HEK293 (cell line): ENCODE results near the gene MAPKAP1.
"Not testable (repeated sequence)": the region's sequence is repeated elsewhere in the genome, so short reads cannot be mapped to it uniquely, and the experiment has no call there.

Experiments used
- CTCF ChIA-PET: fragments of 350-600 bp; formaldehyde crosslinking; extraction: SDS; loops from one replicate; lab custom pipeline; 2021; ENCODE audit warnings: antibody characterized with exemption; lab: Yijun Ruan, JAX
- POLR2A ChIA-PET: fragments of 300-600 bp; formaldehyde crosslinking; extraction: SDS; loops from one replicate; lab custom pipeline; 2020; ENCODE audit warnings: antibody characterized with exemption, inconsistent platforms; lab: Yijun Ruan, JAX
- H3K27ac ChIP-seq: fragments of 200-500 bp; sonication (Bioruptor generic); 2 replicates; pipeline ENCODE4 v1.5.1; 2014; ENCODE audit warnings: low read depth, low read length, control low read depth, inconsistent platforms; ENCODE audit errors: extremely low read depth
- H3K36me3 ChIP-seq, 2 experiments: fragments of 200-500 bp in 1 of 2; sonication (Bioruptor generic) in 1 of 2; 1 replicate in 1 of 2; 2 replicates in 1 of 2; pipeline ENCODE4 v1.5.1; 2014 to 2017; ENCODE audit warnings: inconsistent platforms in 2 of 2, low read length in 2 of 2; ENCODE audit not compliant: control insufficient read depth in 2 of 2, insufficient read depth in 1 of 2
- H3K4me1 ChIP-seq: fragments of 200-500 bp; sonication (Bioruptor generic); 2 replicates; pipeline ENCODE4 v1.5.1; 2014; ENCODE audit warnings: mild to moderate bottlenecking, low read length, inconsistent platforms; ENCODE audit not compliant: control insufficient read depth, insufficient read depth
- H3K4me3 ChIP-seq: 2 replicates; pipeline ENCODE4 v1.5.1; 2011; ENCODE audit warnings: low read depth, mild to moderate bottlenecking, control low read depth, low read length, moderate library complexity
- H3K9me3 ChIP-seq: fragments of 200-500 bp; sonication (Bioruptor generic); 2 replicates; pipeline ENCODE4 v1.5.1; 2014; ENCODE audit warnings: low read depth, low read length, inconsistent platforms; ENCODE audit not compliant: control insufficient read depth, insufficient read depth
- SETDB1 ChIP-seq: IDR thresholded peaks from one replicate; pipeline ENCODE4 v1.6.1; 2017; ENCODE audit warnings: mild to moderate bottlenecking, low read length, moderate library complexity, mixed read lengths; ENCODE audit not compliant: insufficient read length
- ZNF626 ChIP-seq: fragments of 450-650 bp; sonication (Bioruptor Pico); formaldehyde crosslinking; IDR thresholded peaks from 2 replicates; pipeline ENCODE4 v1.5.1; 2018; ENCODE audit warnings: missing biosample characterization, missing genetic modification characterization, inconsistent platforms
- ZNF677 ChIP-seq: fragments of 450-650 bp; IDR thresholded peaks from 2 replicates; pipeline ENCODE4 v1.5.0; 2018; ENCODE audit warnings: missing biosample characterization, mild to moderate bottlenecking, missing genetic modification characterization, moderate library complexity
- TF ChIP-seq, protein P1 (sequence below): fragments of 450-650 bp; formaldehyde crosslinking; IDR thresholded peaks from 2 replicates; pipeline ENCODE4 v1.5.1; 2016; ENCODE audit warnings: missing biosample characterization, missing genetic modification characterization, low read depth
- TF ChIP-seq, protein P2 (sequence below): fragments of 450-650 bp; formaldehyde crosslinking; IDR thresholded peaks from 2 replicates; pipeline ENCODE4 v1.5.1; 2016; ENCODE audit warnings: missing biosample characterization, missing genetic modification characterization
- TF ChIP-seq, protein P3 (sequence below): fragments of 450-650 bp; formaldehyde crosslinking; IDR thresholded peaks from 2 replicates; pipeline ENCODE4 v1.5.1; 2016; ENCODE audit warnings: missing biosample characterization, missing genetic modification characterization
- TF ChIP-seq, protein P4 (sequence below): fragments of 450-650 bp; formaldehyde crosslinking; IDR thresholded peaks from 2 replicates; pipeline ENCODE4 v1.5.1; 2016; ENCODE audit warnings: missing biosample characterization, missing genetic modification characterization

MAPKAP1 gene

DNA sequence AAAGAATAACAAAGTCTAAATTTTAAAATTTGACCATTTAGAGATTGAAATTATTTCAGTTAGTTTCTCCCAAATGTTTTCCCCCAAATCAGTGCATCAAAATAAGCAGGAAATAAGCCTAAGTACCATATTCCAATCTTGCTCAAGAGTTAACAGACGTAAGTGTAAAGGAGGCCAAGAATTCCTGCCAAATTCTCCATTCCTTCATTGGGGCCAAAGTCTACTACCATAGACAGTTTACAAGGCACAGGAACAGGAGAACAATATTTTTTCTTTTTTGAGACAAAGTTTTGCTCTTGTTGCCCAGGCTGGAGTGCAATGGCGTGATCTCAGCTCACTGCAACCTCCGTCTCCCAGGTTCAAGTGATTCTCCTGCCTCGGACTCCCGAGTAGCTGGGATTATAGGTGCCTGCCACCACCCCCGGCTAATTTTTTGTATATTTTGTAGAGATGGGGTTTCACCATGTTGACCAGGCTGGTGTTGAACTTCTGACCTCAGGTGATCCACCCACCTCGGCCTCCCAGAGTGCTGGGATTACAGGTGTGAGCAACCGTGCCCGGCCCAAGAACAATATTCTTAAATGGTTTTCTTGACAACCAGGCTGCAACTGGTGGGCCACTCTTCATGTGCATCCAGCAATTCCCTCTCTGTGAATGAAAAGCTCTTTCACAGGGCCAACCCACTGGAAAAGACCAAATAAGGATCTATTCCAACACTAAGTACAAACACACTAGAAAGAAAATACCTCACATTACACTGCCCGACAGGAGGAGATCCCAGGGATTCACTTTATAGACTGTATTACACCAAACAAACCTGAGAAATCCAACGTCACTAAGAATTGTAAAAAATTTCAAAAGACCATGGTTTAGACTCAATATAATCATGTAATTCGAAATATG is 127.7 kb downstream of the MAPKAP1 start (continued):
- TF ChIP-seq, protein P1, sequence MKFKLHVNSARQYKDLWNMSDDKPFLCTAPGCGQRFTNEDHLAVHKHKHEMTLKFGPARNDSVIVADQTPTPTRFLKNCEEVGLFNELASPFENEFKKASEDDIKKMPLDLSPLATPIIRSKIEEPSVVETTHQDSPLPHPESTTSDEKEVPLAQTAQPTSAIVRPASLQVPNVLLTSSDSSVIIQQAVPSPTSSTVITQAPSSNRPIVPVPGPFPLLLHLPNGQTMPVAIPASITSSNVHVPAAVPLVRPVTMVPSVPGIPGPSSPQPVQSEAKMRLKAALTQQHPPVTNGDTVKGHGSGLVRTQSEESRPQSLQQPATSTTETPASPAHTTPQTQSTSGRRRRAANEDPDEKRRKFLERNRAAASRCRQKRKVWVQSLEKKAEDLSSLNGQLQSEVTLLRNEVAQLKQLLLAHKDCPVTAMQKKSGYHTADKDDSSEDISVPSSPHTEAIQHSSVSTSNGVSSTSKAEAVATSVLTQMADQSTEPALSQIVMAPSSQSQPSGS (tag by site-specific recombination), result no peak
- no peak for TF ChIP-seq ZNF677 (tag by site-specific recombination)
- TF ChIP-seq, protein P2, sequence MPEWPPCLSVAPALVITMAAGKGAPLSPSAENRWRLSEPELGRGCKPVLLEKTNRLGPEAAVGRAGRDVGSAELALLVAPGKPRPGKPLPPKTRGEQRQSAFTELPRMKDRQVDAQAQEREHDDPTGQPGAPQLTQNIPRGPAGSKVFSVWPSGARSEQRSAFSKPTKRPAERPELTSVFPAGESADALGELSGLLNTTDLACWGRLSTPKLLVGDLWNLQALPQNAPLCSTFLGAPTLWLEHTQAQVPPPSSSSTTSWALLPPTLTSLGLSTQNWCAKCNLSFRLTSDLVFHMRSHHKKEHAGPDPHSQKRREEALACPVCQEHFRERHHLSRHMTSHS (tag by site-specific recombination), result no peak

DNA sequence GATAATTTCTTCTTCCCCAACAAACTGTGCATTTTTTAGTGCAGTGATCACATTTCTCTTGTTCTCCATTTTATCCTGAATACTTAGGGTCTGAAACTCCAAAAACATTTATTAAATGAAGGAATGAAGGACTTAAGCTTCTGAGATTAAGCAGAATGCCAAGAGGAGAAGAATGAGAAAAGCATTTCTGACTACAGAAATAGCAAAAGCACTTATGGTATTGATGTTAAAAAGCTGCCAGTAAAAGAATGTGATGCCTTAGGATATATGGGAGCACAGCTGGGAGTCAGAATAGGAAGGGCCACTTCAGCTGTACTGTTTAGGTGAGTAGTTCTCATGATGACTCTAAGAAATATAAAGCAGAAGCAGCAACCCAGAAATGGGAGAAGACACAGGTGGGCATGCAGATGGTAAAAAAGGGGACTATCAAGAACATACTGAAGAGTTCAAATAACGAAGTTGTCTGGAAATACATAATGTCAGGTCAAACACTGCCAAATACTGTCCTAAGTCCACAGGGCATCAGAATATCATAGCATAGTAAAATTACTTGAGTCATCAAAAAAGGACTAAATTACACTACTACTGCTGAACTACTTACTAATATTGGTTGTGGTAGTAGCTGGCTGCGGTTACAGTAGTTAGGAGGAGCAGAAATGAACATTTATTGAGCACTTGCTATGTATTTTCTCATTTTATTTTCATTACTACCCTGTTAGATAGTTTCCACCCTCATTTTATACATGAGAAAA is 132.7 kb downstream of the MAPKAP1 start:
- Histone ChIP-seq H3K27ac (no peak overlapping the region), H3K36me3 (no peaks in the 10 kb centered on the region), H3K4me1 (no peaks in the 10 kb centered on the region), H3K4me3 (no peak overlapping the region), H3K9me3 (no peaks in the 10 kb centered on the region)
- ChIA-PET POLR2A (no interaction called here), CTCF (interaction anchor here (0.7 to 3.2 kb wide), 4 partner anchors 11 to 181 kb away, joined by 3 to 17 read pairs (median 4); no protein-coding TSS in a partner anchor)
- TF ChIP-seq, protein P3, sequence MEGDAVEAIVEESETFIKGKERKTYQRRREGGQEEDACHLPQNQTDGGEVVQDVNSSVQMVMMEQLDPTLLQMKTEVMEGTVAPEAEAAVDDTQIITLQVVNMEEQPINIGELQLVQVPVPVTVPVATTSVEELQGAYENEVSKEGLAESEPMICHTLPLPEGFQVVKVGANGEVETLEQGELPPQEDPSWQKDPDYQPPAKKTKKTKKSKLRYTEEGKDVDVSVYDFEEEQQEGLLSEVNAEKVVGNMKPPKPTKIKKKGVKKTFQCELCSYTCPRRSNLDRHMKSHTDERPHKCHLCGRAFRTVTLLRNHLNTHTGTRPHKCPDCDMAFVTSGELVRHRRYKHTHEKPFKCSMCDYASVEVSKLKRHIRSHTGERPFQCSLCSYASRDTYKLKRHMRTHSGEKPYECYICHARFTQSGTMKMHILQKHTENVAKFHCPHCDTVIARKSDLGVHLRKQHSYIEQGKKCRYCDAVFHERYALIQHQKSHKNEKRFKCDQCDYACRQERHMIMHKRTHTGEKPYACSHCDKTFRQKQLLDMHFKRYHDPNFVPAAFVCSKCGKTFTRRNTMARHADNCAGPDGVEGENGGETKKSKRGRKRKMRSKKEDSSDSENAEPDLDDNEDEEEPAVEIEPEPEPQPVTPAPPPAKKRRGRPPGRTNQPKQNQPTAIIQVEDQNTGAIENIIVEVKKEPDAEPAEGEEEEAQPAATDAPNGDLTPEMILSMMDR (tag by site-specific recombination), result no peak

DNA sequence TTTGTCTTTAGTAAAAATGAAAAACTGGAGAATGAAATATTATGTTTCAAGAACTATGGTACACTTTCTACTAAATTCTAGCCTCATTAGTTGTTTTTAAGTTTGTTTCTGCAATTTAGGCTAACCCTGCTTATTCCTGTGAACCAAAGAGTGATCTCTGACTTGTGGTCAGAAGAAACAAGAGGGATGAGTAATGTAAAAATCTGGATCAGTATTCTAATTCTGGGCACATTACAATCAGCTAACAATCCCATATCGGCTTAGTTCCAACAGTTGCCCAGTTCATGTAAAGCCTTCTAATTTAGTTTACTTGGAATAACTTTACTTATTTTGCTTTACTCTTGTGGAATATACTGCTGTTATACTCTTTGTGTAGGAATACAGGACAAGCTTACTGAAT is 134.5 kb downstream of the MAPKAP1 start:
- H3K36me3 ChIP-seq, H3K27ac ChIP-seq, H3K9me3 ChIP-seq, H3K4me1 ChIP-seq, H3K4me3 ChIP-seq: not testable (repeated sequence)
- ChIA-PET POLR2A (interaction anchor here (0.7 kb wide), 1 partner anchor 39 kb away, joined by 3 read pairs; no protein-coding TSS in a partner anchor), CTCF (interaction anchor here (2.1 kb wide), 1 partner anchor 14 kb away, joined by 11 read pairs; no protein-coding TSS in a partner anchor)

DNA sequence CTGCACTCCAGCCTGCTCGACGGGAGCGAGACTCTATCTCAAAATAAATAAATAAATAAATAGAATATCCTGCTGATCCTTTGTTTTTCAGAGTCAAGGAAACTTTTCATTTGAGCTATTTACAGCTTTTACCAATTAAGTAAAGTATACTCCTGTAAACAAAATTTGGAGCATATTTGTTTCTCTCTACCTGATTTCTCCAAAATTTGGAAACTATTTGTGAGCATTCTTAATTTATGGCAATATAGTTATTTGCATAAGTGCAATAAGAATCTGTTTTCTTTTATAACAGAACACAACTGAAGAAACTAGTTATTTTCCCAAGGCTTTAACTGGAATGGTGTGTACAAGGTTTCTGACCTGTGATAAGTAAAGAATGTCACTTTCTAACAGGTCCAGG is 135.2 kb downstream of the MAPKAP1 start:
- H3K4me1 ChIP-seq, result not testable (repeated sequence)
- TF ChIP-seq ZNF626 (tag by site-specific recombination) (peak; percentile 61; the same call in 1 of the 2 replicates), SETDB1 (peak; percentile 93)
- TF ChIP-seq, protein P4, sequence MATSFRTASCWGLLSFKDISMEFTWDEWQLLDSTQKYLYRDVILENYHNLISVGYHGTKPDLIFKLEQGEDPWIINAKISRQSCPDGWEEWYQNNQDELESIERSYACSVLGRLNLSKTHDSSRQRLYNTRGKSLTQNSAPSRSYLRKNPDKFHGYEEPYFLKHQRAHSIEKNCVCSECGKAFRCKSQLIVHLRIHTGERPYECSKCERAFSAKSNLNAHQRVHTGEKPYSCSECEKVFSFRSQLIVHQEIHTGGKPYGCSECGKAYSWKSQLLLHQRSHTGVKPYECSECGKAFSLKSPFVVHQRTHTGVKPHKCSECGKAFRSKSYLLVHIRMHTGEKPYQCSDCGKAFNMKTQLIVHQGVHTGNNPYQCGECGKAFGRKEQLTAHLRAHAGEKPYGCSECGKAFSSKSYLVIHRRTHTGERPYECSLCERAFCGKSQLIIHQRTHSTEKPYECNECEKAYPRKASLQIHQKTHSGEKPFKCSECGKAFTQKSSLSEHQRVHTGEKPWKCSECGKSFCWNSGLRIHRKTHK, result peak; percentile 45; the same call in 1 of the 2 replicates
- TF ChIP-seq, all 188 proteins: peak for 3; not testable (repeated sequence) for 185
- H3K9me3 ChIP-seq, H3K36me3 ChIP-seq, POLR2A ChIA-PET, H3K27ac ChIP-seq, H3K4me3 ChIP-seq: not testable (repeated sequence)
- CTCF ChIA-PET, result interaction anchor here (2.1 kb wide), 1 partner anchor 14 kb away, joined by 11 read pairs; no protein-coding TSS in a partner anchor
